Measurements from ENCODE around the gene FBXL19. TPM values are rescaled to one million over a fixed set of nuclear protein-coding genes. Genes with fewer than 3 reads are reported as not detected.

The FBXL19 gene
- total and polyA plus RNA-seq, 9 of the 15 experiments (the other 6 are each of a cell fraction or from before 2014, with no cell fraction given), result 0.13 to 48.0 (median 13.5) TPM; not detected in 1

DNA sequence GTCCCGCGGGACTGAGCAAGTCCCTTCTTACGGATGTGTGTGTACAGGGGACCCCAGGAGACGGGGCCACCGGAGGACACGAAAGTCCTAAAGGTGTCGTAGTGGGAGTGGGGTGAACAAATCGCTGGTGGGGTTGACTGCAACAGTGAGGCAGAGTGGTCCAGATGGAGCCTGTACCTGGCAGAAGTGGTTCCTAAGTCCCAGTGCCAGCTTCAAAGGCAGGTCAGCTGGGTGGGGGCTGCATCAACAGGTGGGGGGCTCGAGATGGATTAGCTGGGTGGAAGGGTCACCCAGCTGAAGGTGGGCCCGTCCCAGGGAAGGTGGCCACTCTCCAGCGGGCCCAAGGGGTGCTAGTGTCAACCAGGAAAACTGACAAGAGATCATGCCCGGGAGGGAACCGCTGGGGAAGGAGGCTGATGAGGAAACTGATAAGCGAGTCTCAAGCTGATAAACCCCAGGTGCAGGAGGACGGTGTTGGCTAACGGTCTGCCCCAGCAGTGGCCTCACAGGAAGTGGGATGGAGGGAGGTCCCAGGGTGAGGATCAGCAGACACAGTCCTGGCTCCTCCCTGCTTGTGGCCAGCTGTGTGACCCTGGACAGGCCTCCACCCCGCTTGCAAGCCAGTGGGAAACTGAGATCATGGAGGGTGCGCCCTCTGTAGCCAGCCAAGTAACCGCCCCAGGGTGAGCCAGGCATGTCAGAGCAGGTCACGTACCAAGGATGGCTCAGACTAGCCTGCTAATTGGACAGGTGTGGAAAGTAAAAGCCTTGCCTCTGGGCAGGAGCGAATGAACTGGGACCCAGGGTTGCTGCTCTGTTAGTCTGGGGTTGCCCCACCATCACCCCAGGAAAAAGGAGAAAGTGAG, 26.5 kb downstream of the FBXL19 start (continued):
- TF ChIP-seq ZNF449 (CRISPR knock-in tag; IDR thresholded peaks at IDR 0.05), result no peak
- TF ChIP-seq RB1 (IDR thresholded peaks at IDR 0.05; ENCODE audit: low read depth), result no peak; the same call in 1 of the 2 replicates
- peak; percentile 59 for TF ChIP-seq NEUROD1 (IDR thresholded peaks at IDR 0.05; ENCODE audit: borderline replicate concordance, low read depth, low read length, partially characterized antibody)
- TF ChIP-seq HDAC3 (IDR thresholded peaks at IDR 0.05; ENCODE audit: borderline replicate concordance, partially characterized antibody), result no peak
- TF ChIP-seq EWSR1 (IDR thresholded peaks at IDR 0.05; ENCODE audit: borderline replicate concordance, low read depth, partially characterized antibody), result no peak
- TF ChIP-seq ZNF644 (tag; IDR thresholded peaks at IDR 0.05; ENCODE audit: low read depth), result 0 out of 2 replicates have a peak, but pooled peaks have one; percentile 58
- TF ChIP-seq MITF (IDR thresholded peaks at IDR 0.05), result peak; percentile 71
- TF ChIP-seq NFATC3 (IDR thresholded peaks at IDR 0.05), result no peak
- no peak for TF ChIP-seq ATF1 (CRISPR knock-in tag; IDR thresholded peaks at IDR 0.05)
- TF ChIP-seq ATF1 (tag; IDR thresholded peaks at IDR 0.05), result peak; percentile 52; the same call in 1 of the 2 replicates
- no peak for TF ChIP-seq PTTG1 (tag; IDR thresholded peaks at IDR 0.05; ENCODE audit: low read depth)
- TF ChIP-seq TAF15 (IDR thresholded peaks at IDR 0.05; ENCODE audit: low read depth, low read length), result no peak
- peak; percentile 4; the same call in 1 of the 2 replicates for TF ChIP-seq MTA2 (IDR thresholded peaks at IDR 0.05; ENCODE audit: low read depth)
- TF ChIP-seq, protein P1, sequence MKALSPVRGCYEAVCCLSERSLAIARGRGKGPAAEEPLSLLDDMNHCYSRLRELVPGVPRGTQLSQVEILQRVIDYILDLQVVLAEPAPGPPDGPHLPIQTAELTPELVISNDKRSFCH (CRISPR knock-in tag; IDR thresholded peaks at IDR 0.05), result no peak
- TF ChIP-seq, protein P1 (tag; IDR thresholded peaks at IDR 0.05), result peak; percentile 76
- TF ChIP-seq, protein P2, sequence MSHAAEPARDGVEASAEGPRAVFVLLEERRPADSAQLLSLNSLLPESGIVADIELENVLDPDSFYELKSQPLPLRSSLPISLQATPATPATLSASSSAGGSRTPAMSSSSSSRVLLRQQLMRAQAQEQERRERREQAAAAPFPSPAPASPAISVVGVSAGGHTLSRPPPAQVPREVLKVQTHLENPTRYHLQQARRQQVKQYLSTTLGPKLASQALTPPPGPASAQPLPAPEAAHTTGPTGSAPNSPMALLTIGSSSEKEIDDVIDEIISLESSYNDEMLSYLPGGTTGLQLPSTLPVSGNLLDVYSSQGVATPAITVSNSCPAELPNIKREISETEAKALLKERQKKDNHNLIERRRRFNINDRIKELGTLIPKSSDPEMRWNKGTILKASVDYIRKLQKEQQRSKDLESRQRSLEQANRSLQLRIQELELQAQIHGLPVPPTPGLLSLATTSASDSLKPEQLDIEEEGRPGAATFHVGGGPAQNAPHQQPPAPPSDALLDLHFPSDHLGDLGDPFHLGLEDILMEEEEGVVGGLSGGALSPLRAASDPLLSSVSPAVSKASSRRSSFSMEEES (CRISPR knock-in tag; IDR thresholded peaks at IDR 0.05), result no peak
- TF ChIP-seq BCL6 (CRISPR knock-in tag; IDR thresholded peaks at IDR 0.05), result no peak
- peak; percentile 72; the same call in 1 of the 2 replicates for TF ChIP-seq GATA2 (CRISPR knock-in tag; IDR thresholded peaks at IDR 0.05)
- no peak for TF ChIP-seq ARHGAP35 (IDR thresholded peaks at IDR 0.05; ENCODE audit: partially characterized antibody)
- TF ChIP-seq, protein P3, sequence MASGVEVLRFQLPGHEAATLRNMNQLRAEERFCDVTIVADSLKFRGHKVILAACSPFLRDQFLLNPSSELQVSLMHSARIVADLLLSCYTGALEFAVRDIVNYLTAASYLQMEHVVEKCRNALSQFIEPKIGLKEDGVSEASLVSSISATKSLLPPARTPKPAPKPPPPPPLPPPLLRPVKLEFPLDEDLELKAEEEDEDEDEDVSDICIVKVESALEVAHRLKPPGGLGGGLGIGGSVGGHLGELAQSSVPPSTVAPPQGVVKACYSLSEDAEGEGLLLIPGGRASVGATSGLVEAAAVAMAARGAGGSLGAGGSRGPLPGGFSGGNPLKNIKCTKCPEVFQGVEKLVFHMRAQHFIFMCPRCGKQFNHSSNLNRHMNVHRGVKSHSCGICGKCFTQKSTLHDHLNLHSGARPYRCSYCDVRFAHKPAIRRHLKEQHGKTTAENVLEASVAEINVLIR (CRISPR knock-in tag; IDR thresholded peaks at IDR 0.05), result no peak
- 0 out of 2 replicates have a peak, but pooled peaks have one; percentile 6 for TF ChIP-seq HCFC1 (IDR thresholded peaks at IDR 0.05; ENCODE audit: low read depth, low read length)

Measured in K562 (cell line).